Measurements from ENCODE around the gene ARL8B.
A peak's percentile ranks its signal among the peaks of the same experiment; 100 is the strongest.

ARL8B gene

DNA sequence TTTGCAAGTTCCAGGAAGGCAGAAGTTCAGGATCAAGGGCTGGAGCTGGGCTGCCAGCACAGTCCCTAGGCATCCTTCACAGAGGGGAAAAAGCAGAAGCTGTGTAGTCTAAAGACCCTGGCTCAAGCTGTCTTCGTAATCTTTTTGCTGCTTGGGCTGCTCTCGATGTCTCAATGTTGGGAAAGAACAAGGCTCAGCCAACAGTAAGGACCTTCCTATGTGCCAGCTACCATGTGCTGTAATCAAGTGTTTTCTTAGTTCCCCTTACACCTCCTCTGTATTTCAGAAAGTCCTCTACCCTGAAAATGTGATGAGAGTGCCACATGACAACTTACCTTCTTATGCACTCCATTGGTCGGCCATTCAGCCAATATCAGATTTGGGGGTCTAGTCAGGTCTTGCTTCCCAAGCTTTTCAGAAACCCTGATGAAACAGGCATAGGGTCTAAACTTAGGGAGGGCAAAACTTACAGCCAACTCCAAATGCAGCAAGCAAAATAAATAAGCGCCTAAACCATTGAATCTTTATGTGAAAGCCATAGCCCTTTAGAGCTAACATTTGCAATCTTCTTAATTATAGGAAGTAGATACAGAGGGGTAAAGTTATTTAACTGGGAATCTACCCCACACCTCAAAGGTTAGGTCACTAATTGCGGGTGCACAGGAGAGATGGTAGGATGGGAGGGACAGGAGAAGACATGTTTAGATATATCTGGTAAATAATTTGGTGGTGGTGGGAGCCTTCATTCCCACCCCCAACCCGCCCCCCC is 64.2 kb downstream of the ARL8B start:
- DNase-seq (ENCODE audit: low read depth, low spot score): peak; percentile 8

DNA sequence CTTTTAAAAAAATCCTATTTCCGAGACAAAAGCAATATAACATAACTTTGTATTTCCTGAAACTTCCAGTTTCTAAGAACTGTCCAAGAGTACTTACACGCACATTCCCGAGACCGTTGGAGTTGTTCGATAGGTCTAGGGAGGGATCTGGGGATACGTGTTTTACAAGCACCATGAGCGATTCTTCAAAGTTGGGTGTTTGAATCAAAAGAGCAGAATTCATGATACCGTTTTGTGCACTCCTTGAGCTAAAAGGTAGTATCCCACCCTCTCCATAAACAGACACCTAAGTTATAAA is 64.7 kb downstream of the ARL8B start:
- no peak for DNase-seq (ENCODE audit: low read depth, low spot score)

DNA sequence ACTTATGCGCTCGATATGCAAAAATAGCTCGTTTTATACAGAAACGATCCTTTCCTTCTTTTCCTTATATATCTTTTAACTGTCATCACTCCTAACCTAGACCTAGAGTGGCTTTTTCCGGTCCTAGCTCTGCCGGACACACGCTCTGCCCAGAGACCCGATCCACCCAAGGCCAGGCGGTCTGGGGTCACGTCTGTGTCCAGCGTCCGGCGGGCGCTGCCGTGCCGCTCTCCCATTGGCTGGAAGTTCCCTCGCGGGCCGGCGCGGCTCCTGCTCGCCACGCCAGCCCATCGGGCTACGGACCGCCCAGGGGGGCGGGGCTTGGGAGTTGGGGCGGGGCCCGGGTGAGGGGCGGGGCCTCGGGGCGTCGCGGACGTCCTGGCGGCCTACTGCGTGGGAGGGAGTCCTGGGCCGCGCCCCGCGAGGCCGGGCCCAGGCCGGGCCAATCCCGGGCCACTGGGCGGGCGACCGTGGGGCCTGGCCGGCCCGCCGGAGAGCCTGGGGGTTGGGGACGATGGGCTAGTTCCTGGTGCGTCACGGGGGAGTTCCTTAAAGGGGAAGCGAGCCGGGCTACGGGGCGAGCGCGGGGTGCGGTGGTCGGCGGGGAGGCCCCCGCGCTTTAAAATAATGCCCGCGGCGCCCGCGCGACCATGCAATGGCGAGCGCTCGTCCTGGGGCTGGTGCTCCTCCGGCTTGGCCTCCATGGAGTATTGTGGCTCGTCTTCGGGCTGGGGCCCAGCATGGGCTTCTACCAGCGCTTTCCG is 65.2 kb downstream of the ARL8B start, which contains the start of gene EDEM1:
EDEM1 (plus strand) TSS at position 552 of the 764 bp plus-strand sequence; CDS start at position 651, 99 bp downstream.
- DNase-seq (ENCODE audit: low read depth, low spot score): peak; percentile 87

DNA sequence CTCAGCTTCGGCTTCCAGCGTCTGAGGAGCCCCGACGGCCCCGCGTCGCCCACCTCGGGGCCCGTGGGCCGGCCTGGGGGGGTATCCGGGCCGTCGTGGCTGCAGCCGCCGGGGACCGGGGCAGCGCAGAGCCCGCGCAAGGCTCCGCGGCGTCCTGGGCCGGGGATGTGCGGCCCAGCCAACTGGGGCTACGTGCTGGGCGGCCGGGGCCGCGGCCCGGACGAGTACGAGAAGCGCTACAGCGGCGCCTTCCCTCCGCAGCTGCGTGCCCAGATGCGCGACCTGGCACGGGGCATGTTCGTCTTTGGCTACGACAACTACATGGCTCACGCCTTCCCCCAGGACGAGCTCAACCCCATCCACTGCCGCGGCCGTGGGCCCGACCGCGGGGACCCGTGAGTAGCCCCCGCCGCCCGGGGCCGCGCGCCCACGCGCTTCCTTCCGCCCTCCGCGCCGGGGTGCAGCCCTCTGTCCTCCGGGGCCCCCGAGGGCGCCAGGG is 65.9 kb downstream of the ARL8B start:
- no peak for DNase-seq (ENCODE audit: low read depth, low spot score)

DNA sequence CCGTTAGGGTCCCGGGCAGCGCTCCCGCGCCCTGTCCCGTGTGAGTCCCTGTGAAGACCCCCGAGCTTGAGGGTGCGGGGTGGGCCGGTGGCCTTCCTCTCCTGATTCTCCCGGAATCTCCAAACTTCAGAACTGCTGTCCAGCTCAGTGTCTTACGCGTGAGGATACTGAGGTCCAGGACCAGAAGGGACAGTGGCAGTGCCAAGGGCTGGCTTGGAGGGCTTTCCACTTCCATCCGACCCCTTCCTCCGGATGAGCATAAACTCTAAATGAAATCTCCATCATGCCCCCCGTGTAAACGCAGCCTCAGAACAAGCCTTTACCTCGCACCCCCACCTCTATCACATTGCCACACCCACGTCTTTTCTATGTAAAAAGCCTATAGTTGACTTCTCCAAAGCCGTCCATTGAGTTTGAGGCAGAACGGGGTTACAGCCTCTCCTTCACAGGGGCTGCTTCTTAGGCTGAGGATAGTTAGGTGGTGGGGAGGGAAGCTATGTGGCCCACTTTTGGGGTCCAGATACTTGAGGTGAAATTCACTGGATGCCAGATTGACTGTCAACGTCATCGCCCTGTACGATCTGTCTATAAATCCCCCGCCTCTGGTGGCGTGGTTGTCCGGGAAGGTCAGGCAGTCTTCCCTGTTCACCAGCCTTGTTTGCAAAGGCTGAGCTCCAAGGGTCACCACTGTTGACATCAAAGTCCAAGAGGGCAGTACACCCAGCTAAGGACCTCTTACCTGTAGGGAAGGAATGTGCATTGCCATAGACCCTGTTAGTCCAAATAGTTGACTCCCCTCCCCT is 66.5 kb downstream of the ARL8B start:
- DNase-seq (ENCODE audit: low read depth, low spot score): peak; percentile 57

DNA sequence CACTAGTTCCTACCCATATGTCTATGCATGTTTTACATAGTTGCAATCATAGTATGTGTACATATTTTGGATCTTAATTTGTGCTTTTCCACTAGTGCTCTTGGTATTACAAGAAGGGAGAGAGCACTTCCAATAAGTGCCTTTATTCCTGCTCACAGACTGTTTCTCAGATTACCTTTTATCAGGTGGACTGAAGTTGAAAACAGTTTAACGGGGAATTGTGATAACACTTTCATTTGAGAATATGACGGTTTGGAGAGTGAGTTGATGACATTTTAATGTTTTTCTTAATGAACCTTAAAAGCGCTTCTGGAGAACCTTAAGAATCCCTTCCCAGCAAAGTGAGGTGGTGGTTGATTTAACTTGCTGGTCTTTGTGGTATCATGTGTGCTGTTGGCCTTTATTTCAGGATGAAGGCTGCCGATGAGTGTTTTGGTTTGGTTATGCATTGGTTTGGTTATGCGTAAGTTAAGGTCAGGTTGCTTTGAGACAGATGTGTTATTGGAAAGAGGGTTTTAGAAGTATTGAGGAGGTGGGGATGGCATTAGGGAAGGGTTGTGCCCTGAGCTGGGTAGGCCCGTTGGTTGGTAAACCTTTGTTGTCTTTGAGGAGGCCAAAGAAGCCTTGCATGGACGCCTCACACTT is 68.2 kb downstream of the ARL8B start:
- DNase-seq (ENCODE audit: low read depth, low spot score): no peak

DNA sequence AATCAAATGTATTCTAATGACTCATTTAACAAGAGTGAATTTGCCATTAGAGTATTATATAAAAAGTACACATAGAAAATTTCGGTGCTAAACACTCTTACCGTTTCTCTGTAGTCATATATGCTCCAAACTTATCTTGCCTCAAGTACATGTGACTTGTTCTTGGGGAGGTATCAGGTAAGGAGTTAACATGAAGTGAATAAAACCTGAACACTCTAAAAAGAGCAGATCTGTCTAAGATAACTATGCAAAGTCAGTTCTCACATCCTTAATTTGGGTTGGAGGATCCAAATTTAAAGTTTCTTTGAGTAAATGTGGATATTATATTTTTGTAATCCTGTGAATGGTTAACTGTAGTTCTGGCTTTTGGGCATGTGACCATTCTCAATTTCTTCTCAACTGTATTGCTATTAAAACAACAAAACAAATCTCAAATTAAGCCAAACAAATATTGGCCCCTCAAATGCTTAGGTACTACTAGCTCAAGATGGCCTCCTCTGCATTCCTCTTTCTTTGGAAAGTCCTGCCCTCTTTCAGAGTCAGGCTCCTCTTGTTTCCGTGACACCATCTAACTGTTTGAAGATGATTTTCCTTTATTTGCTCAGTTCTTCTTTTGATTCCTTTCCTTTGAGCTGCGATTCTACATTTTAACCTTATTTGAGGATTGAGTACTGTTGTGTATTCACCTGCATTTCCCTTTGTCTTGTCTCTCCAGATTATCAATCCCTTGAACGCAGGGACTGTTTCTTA is 69.6 kb downstream of the ARL8B start:
- no peak for DNase-seq (ENCODE audit: low read depth, low spot score)

DNA sequence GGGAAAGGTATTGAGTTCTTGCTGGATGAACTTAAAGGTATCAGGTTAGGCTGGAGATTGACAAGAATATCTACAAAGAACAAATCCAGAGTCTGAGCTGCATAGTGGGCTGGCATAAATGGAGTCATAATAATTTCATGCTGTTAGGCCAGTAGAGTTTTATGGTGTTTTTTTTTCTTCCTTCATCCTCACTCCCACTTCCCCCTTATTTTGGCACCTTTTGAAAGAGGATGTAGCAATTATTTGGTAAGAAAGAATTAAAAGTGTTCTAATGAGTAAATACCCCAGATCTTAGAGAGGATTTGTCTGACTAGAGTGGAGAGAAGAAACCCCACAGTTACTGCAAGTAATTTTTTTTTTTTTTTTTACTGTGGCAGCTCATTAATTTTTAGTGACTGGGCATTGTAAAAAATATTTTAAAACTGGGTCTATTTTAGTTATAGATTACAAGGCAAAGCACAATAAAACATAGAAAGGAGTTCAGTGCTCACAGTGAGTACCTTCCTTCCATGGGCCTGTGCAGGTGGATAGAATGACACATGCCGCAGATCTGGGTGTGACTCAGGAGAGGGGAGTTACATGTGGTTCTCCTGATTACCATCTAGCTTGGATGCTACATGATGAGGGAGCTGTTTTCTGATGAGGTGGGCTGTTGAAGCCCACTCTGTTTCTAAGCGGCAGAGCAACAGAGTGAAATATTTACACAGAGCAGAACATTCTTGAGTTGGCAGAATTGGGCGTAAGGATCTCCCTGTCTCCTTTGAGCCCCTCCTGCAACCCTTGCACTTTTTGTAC is 70.7 kb downstream of the ARL8B start:
- DNase-seq (ENCODE audit: low read depth, low spot score): no peak

DNA sequence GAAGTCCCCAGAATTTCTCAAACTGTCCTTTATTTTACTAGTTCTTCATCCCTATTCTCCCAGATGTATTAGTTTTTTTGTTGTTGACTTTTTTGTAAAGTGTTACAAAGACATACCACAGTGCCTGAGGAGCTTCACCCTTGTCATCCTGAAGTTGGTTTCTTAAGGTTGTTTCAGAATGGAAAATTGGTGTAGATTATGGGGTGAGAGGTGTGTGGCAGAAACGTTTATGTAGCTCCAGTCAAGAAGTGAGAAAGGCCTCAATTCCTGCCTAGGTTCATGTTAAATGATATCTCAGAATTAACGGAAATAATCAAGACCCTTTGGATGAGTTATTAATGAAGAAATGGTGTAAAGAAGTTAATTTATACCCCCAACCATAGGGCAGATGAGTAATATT is 72.2 kb downstream of the ARL8B start:
- DNase-seq (ENCODE audit: low read depth, low spot score): no peak

DNA sequence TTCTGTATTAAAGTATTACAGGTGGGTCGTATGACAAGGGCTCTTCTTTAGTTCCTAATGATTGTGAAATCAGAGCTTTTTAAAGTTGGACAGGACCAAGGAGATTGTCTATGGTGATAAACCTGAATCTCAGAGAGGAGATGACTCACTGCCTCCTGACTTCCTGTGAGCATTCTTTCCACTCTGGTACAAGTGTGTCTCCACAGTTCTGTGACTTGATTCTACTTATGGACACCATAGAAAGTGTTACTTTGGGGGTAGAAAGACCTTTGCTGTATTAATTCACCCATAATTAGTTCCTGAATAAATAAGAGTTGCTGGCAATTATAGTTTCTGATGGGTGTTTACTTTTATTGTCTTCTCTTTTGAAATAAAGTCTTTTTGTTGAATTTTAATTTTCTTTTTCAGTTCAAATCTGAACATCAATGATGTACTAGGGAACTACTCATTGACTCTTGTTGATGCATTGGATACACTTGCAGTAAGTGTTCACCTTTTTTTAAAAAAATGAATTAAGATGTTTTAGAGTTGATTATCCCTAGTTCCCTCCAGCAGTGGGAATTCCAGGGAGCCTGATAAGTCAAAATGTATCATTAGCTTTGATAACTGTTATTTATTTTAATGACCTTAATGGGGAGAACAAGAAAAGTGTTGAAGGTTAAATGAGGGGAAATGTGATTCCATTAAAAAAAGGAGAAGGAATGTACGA is 72.9 kb downstream of the ARL8B start:
- no peak for DNase-seq (ENCODE audit: low read depth, low spot score)

DNA sequence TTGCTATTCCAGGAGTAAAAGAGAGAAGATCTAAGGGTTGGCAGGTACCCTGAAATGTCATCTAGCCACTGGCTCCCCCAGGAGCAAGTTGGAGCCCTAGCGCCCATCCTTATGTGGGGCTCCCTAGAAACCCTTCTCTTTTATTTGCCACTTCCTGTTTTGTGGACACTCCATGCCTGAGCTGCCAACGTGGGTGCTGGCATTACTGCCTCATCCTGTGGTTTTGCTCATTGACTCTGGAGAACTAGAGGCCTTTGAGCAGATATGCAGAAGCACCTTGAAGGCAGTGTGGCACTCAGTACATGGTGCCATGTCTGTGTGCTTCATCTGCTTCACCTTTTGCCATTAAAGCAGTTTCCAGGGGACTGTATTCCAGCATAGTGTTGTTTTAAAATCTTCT is 73.5 kb downstream of the ARL8B start:
- DNase-seq (ENCODE audit: low read depth, low spot score): no peak

DNA sequence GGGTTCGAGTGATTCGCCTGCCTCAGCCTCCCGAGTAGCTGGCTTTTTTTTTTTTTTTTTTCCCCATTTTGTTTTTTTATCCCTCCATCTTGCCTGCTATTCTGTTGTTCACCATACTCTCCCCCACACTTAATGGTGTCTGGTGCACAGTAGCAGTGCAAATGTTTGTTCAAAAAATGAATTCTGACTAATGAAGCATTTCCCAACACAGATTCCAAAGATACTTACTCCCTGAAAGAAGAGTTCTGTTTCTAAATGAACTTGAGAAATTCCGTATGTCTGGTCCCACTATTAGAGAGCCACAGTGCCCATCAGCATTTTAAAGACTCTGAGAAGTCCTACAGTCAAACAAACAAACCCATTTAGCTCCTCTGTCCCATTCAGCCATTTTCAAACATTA is 74.9 kb downstream of the ARL8B start:
- no peak for DNase-seq (ENCODE audit: low read depth, low spot score)

DNA sequence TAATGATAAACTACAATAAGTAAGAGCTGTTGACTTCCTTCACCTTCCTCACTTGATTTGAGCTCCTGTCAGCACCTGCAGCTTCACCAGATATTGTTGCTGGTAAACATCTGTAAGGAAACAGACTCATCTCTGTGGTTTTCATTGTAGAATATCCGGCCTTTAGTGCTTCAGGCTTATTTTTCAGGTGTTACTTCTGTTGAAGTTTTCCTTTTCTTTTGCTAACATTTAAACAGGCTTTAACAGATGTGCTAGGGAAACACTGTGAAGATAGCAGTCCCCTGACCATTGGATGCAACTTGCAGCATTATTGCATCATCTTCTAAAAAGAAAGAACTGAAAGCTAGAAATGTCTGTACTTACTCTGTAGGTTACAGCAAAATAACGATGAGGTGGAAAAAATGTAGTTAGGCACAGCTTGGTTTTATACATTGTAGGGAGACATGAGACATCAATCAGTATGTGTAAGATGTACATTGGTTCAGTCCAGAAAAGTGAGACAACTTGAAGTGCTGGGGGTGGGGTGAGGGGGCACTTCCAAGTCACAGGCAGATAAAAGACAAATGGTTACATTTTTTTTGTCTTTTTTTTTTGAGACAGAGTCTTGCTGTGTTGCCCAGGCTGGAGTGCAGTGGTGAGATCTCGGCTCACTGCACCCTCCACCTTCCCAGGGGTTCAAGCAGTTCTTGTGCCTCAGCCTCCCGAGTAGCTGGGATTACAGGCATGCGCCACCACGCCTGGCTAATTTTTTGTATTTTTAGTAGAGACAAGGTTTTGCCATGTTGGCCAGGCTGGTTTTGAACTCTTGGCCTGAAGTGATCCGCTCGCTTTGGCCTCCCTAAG is 75.6 kb downstream of the ARL8B start:
- DNase-seq (ENCODE audit: low read depth, low spot score): no peak

DNA sequence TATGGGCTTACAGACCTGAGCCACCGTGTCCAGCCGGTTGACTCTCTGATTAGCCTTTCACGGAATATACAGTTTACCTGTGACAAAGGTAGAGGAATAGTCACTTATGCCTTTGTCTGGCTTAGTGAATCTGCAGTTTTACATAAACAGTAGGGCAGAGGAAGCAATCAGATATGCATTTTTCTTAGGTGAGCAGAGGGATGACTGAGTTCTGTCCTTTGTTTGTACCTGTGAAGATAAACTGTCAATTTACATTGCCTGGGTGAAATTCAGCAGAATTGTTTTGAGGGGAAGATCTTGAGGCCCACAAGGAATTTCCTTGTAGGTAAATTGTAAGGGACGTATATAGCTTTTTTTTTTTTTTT is 76.2 kb downstream of the ARL8B start:
- no peak for DNase-seq (ENCODE audit: low read depth, low spot score)

DNA sequence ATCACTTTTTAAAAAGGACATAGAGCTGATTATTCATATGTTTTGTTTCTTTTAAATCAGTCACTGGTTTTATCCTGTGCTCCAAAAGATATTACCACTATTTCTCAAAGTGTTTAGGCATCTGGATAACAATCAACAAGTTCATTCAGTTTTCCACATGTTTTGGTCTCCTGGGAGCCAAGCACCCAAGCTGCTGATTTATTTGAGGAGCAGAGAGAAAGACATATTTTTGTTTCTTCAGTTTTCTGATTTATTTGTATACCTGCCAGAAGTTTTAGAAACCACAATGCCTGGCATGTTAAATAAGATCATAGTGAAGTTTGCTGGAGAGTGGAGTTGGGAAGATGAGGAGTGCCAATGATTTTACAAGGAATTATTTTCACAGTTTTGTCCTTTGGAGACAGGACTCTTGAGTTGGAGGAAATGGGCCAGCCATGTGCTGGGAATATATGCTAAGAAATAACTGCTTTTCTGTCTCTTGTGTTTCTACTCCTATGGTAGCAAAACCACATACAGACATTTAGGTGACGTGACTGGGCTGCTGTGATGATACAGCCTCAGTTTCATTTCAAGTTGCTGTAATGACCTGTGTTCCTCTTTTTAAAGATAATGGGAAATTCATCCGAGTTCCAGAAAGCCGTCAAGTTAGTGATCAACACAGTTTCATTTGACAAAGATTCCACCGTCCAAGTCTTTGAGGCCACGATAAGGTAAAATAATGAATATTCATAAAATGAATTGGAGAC is 77.1 kb downstream of the ARL8B start:
- no peak for DNase-seq (ENCODE audit: low read depth, low spot score)

DNA sequence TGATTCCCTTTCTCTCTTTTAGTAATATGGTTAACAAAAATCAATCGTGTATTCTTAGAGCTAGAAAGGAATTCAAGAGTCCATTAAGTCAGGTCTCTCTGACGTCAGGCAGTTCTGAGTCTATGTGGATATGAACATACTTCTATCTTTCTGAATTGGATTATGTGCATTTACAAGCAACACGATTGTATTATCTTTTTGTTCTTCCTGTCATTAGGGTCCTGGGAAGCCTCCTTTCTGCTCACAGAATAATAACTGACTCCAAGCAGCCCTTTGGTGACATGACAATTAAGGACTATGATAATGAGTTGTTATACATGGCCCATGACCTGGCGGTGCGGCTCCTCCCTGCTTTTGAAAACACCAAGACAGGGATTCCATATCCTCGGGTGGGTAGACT is 79.4 kb downstream of the ARL8B start:
- DNase-seq (ENCODE audit: low read depth, low spot score): no peak

DNA sequence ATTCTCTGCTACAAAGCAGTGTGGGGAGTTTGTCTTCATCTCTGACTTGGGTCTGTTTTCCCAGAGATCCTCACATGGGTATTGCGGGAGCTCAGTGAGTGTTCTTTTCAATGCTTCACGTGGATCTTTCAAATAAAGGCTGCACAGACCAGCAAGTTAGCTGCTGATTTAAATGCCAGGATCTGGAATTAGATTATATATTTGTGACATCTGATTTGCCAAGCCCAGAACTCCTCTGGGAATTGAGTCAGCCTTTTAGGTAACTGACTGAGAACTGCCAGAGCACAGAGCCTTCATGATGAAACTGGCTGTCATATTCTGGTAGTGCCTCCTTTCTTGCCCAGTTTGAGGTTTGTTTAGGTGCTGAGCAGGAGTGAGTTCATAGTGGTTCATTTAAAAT is 80.1 kb downstream of the ARL8B start:
- no peak for DNase-seq (ENCODE audit: low read depth, low spot score)
